Measurements from ENCODE around the gene GJA8.

The GJA8 gene

GRCh38 chr1:147878022-147878421, 24.6 kb upstream of the GJA8 start (continued):
- TF ChIP-seq ZBTB1 (tag by site-specific recombination; IDR thresholded peaks at IDR 0.05) (no peak), ZNF146 (tag by site-specific recombination; IDR thresholded peaks at IDR 0.05) (no peak), ZNF776 (tag by site-specific recombination; IDR thresholded peaks at IDR 0.05; ENCODE audit: borderline replicate concordance) (no peak), ZNF335 (tag by site-specific recombination; conservative IDR thresholded peaks at IDR 0.05) (no peak), ZNF19 (tag by site-specific recombination; IDR thresholded peaks at IDR 0.05; ENCODE audit: low read depth) (no peak), ZNF311 (tag by site-specific recombination; IDR thresholded peaks at IDR 0.05; ENCODE audit: borderline replicate concordance) (no peak), ZBTB21 (tag by site-specific recombination; IDR thresholded peaks at IDR 0.05) (no peak)

- Histone ChIP-seq H3K4me3 (ENCODE audit: low read depth, low read length) (no peak overlapping the region), H3K27ac (ENCODE audit: extremely low read depth, low read depth, low read length) (no peak overlapping the region), H3K9me3 (ENCODE audit: control insufficient read depth, insufficient read depth, low read depth, low read length) (no peaks in the 10 kb centered on the region), H3K36me3 (ENCODE audit: control insufficient read depth in 2 of 2, insufficient read depth in 1 of 2, low read length in 2 of 2) (no peaks in the 10 kb centered on the region), H3K4me1 (ENCODE audit: control insufficient read depth, insufficient read depth, low read length) (no peaks in the 10 kb centered on the region)
- no peak for TF ChIP-seq FEZF1 (tag by site-specific recombination; IDR thresholded peaks at IDR 0.05)
- TF ChIP-seq ZNF146 (tag by site-specific recombination; IDR thresholded peaks at IDR 0.05) = peak; percentile 62; the same call in 1 of the 2 replicates
- CTCF ChIA-PET = no interaction called here
- POLR2A ChIA-PET = no interaction called here
These were observed 22.7 kb upstream of the GJA8 start for GRCh38 chr1:147879911-147880310.

- Histone ChIP-seq H3K4me1 (ENCODE audit: control insufficient read depth, insufficient read depth, low read length) (no peaks in the 10 kb centered on the region), H3K9me3 (ENCODE audit: control insufficient read depth, insufficient read depth, low read depth, low read length) (no peaks in the 10 kb centered on the region), H3K36me3 (ENCODE audit: control insufficient read depth in 2 of 2, insufficient read depth in 1 of 2, low read length in 2 of 2) (no peaks in the 10 kb centered on the region), H3K27ac (ENCODE audit: extremely low read depth, low read depth, low read length) (no peak overlapping the region), H3K4me3 (ENCODE audit: low read depth, low read length) (no peak overlapping the region)
- ChIA-PET POLR2A (no interaction called here), CTCF (interaction anchor here (0.6 to 1.4 kb wide), 4 partner anchors 10 to 1428 kb away, joined by 3 to 6 read pairs (median 4); no protein-coding TSS in a partner anchor)
- TF ChIP-seq PRDM1 (tag by site-specific recombination; IDR thresholded peaks at IDR 0.05) (no peak), ZNF350 (tag by site-specific recombination; IDR thresholded peaks at IDR 0.05) (no peak), ZNF501 (tag by site-specific recombination; IDR thresholded peaks at IDR 0.05) (no peak), OVOL3 (tag by site-specific recombination; IDR thresholded peaks at IDR 0.05) (no peak), ZFP37 (tag by site-specific recombination; IDR thresholded peaks at IDR 0.05) (no peak), ZNF692 (tag by site-specific recombination; IDR thresholded peaks at IDR 0.05) (no peak), ATF2 (tag by site-specific recombination; IDR thresholded peaks at IDR 0.05; ENCODE audit: low read depth) (no peak), ZNF148 (tag by site-specific recombination; IDR thresholded peaks at IDR 0.05; ENCODE audit: borderline replicate concordance) (no peak), EGR2 (tag by site-specific recombination; IDR thresholded peaks at IDR 0.05; ENCODE audit: low read depth) (no peak), ZNF488 (tag by site-specific recombination; IDR thresholded peaks at IDR 0.05) (no peak), ZNF132 (tag by site-specific recombination; IDR thresholded peaks at IDR 0.05; ENCODE audit: borderline replicate concordance) (no peak), ZFP41 (tag by site-specific recombination; IDR thresholded peaks at IDR 0.05; ENCODE audit: borderline replicate concordance) (no peak), ZBTB8A (tag by site-specific recombination; IDR thresholded peaks at IDR 0.05) (no peak), ZNF513 (tag by site-specific recombination; IDR thresholded peaks at IDR 0.05) (no peak), GLIS2 (tag by site-specific recombination; IDR thresholded peaks at IDR 0.05) (no peak), ZNF670 (tag by site-specific recombination; IDR thresholded peaks at IDR 0.05; ENCODE audit: low read depth) (no peak), ZNF26 (tag by site-specific recombination; IDR thresholded peaks at IDR 0.05) (no peak), TCF7L2 (IDR thresholded peaks at IDR 0.05; ENCODE audit: borderline replicate concordance, low read depth, low read length) (no peak)
These were observed 20.1 kb upstream of the GJA8 start for GRCh38 chr1:147882535-147882934.
